ENCODE results near the gene CRTAP.
"Not testable (repeated sequence)": the region's sequence is repeated elsewhere in the genome, so short reads cannot be mapped to it uniquely, and the experiment has no call there.

DNA sequence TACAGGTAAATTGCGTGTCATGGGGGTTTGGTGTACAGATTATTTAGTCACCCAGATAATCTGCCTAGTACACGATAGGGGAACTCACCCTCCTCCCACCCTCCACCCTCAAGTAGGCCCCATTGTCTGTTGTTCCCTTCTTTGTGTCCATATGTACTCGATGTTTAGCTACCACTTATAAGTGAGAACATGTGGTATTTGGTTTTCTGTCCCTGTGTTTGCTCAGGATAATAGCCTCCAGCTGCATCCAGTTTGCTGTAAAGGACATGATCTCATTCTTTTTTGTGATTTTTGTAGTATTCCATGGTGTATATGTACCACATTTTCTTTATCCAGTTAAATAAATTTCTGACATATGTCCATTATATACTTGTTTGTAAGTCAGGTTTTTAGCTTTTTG, 44.0 kb upstream of the CRTAP start:
- TF ChIP-seq, protein P1, sequence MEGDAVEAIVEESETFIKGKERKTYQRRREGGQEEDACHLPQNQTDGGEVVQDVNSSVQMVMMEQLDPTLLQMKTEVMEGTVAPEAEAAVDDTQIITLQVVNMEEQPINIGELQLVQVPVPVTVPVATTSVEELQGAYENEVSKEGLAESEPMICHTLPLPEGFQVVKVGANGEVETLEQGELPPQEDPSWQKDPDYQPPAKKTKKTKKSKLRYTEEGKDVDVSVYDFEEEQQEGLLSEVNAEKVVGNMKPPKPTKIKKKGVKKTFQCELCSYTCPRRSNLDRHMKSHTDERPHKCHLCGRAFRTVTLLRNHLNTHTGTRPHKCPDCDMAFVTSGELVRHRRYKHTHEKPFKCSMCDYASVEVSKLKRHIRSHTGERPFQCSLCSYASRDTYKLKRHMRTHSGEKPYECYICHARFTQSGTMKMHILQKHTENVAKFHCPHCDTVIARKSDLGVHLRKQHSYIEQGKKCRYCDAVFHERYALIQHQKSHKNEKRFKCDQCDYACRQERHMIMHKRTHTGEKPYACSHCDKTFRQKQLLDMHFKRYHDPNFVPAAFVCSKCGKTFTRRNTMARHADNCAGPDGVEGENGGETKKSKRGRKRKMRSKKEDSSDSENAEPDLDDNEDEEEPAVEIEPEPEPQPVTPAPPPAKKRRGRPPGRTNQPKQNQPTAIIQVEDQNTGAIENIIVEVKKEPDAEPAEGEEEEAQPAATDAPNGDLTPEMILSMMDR (IDR thresholded peaks at IDR 0.05; ENCODE audit: insufficient read depth, low read length) = not testable (repeated sequence)
- not testable (repeated sequence) for TF ChIP-seq POLR2AphosphoS5 (IDR thresholded peaks at IDR 0.05; ENCODE audit: low read depth)
